K562 (cell line): Measurements from ENCODE around the gene HDLBP. TPM values are rescaled to one million over a fixed set of nuclear protein-coding genes. Genes with fewer than 3 reads are reported as not detected.

Experiments
- ATAC-seq: fragments of 200-7000 bp; cut with Tn5 transposase; 3 replicates; pipeline ENCODE4 v1.9.1; 2020; ENCODE audit warnings: moderate library complexity
- BruUV-seq: library from RNA; stranded (reverse); fragments of 400-500 nt; replicated peaks from 2 replicates; lab custom pipeline; 2021; lab: Mats Ljungman, UMichigan
- CTCF ChIA-PET: fragments of 300-600 bp; formaldehyde crosslinking; extraction: SDS; loops from one replicate; lab custom pipeline; 2021; ENCODE audit warnings: low intra/inter-chr PET ratio; lab: Yijun Ruan, JAX
- POLR2A ChIA-PET: fragments of 300-600, 350-650 bp; sonication (Branson Sonifier 250); formaldehyde crosslinking; extraction: SDS; loops from one replicate; lab custom pipeline; 2021; ENCODE audit warnings: antibody characterized with exemption, inconsistent platforms; lab: Yijun Ruan, JAX
- DNase-seq, 4 experiments: peaks; one replicate each; pipeline versions ENCODE4 v3.0.0 to v3.0.0-alpha.2; 2011 to 2018; ENCODE audit warnings: low spot score in 3 of 4, mixed read lengths in 3 of 4; ENCODE audit errors: extremely low read depth in 1 of 4
- FAIRE-seq: peaks from 2 replicates; lab custom pipeline; 2011; peaks lifted over from hg19 to GRCh38; lab: Jason Lieb, UNC
- H2AFZ ChIP-seq: 2 replicates; pipeline ENCODE4 v1.6.0; 2011; ENCODE audit warnings: low read depth, low read length, control low read depth, inconsistent platforms
- H3K27ac ChIP-seq: fragments of 200-600 bp; 3 replicates; pipeline ENCODE4 v1.8.0; 2011; ENCODE audit warnings: low read depth, mild to moderate bottlenecking, control low read depth, inconsistent platforms, low read length, moderate library complexity, mixed read lengths; ENCODE audit errors: extremely low read depth
- H3K27me3 ChIP-seq, 2 experiments: fragments of 300-600 bp in 1 of 2; 2 replicates in 1 of 2; 3 replicates in 1 of 2; pipeline versions ENCODE4 v1.6.0 to v1.8.0; 2011; ENCODE audit warnings: inconsistent platforms in 2 of 2, low read length in 2 of 2, mild to moderate bottlenecking in 1 of 2, mixed read lengths in 1 of 2, moderate library complexity in 1 of 2; ENCODE audit not compliant: control insufficient read depth in 2 of 2, insufficient read depth in 2 of 2
- H3K36me3 ChIP-seq: fragments of 300-600 bp; 3 replicates; pipeline ENCODE4 v1.8.0; 2011; ENCODE audit warnings: mild to moderate bottlenecking, low read length, inconsistent platforms; ENCODE audit not compliant: control insufficient read depth, insufficient read depth
- H3K4me1 ChIP-seq, 2 experiments: fragments of 200-600 bp in 1 of 2; replicated peaks in 1 of 2; 2 replicates in 1 of 2; 3 replicates in 1 of 2; pipeline versions ENCODE4 v1.5.1 to v1.8.0; 2011; ENCODE audit warnings: inconsistent platforms in 2 of 2, low read length in 2 of 2, mild to moderate bottlenecking in 1 of 2, mixed read lengths in 1 of 2, moderate library complexity in 1 of 2; ENCODE audit not compliant: control insufficient read depth in 2 of 2, insufficient read depth in 2 of 2
- H3K4me2 ChIP-seq: 2 replicates; pipeline ENCODE4 v1.6.1; 2011; ENCODE audit warnings: low read length, control low read depth, inconsistent platforms, mixed read lengths; ENCODE audit not compliant: insufficient read depth
- H3K4me3 ChIP-seq: fragments of 200-600 bp; sonication (generic), shearing (Covaris generic); 2 replicates; pipeline ENCODE4 v1.5.1; 2016; ENCODE audit warnings: control low read depth, inconsistent platforms
- H3K79me2 ChIP-seq: fragments of 200-600 bp; 3 replicates; pipeline ENCODE4 v1.8.0; 2011; ENCODE audit warnings: low read length, inconsistent platforms; ENCODE audit not compliant: control insufficient read depth, insufficient read depth
- H3K9ac ChIP-seq, 2 experiments: 2 replicates each; pipeline versions ENCODE4 v1.6.0 to v1.6.1; 2011; ENCODE audit warnings: low read depth in 2 of 2, low read length in 2 of 2, control low read depth in 1 of 2, inconsistent platforms in 1 of 2, mild to moderate bottlenecking in 1 of 2, mixed read lengths in 1 of 2; ENCODE audit not compliant: insufficient read depth in 1 of 2
- H3K9me1 ChIP-seq: one replicate; pipeline ENCODE4 v1.6.0; 2011; ENCODE audit warnings: inconsistent platforms, mild to moderate bottlenecking, low read length, moderate library complexity; ENCODE audit not compliant: control insufficient read depth, insufficient read depth
- H3K9me3 ChIP-seq: replicated peaks from 2 replicates; pipeline ENCODE4 v1.5.1; 2011; ENCODE audit warnings: low read depth, low read length, inconsistent platforms; ENCODE audit not compliant: control insufficient read depth, insufficient read depth
- H4K20me1 ChIP-seq: replicated peaks from 2 replicates; pipeline ENCODE4 v1.6.1; 2011; ENCODE audit warnings: low read length, inconsistent platforms, mixed read lengths; ENCODE audit not compliant: control insufficient read depth, insufficient read depth
- WGBS: fragments of 100-300 bp; shearing (Covaris generic); methylation state at CpG from one replicate; pipeline ENCODE4 v1.1.6; 2016; ENCODE audit warnings: low coverage, mixed read lengths; ENCODE audit not compliant: insufficient coverage; ENCODE audit errors: missing lambda C conversion rate; 5-methylcytosine and 5-hydroxymethylcytosine counted together
- in situ Hi-C: fragments of 300-500 bp; cut with MboI; formaldehyde crosslinking; loops from 4 replicates; pipeline ENCODE4 v1.15.0; 2018; ENCODE audit warnings: inconsistent platforms, mixed read lengths
- intact Hi-C: fragments of 100-400 bp; cut with micrococcal nuclease; formaldehyde crosslinking; loops from 2 replicates; pipeline ENCODE4 v1.14.2; 2022
- polyA plus RNA-seq, 8 experiments: library from polyadenylated mRNA; depleted of rRNA in 4 of 8; stranded (reverse) in 5 of 8; unstranded in 3 of 8; fragments of >200 nt; fragmentation: Nextera tagmentation in 2 of 8; fragmentation: Illumina TruSeq in 1 of 8; extraction: Ambion mirVana in 2 of 8; extraction: Trizol in 1 of 8; gene quantifications; 2 replicates each; pipeline versions ENCODE4 v1.2.1 to v1.2.3, GENCODE V29; 2011 to 2014; ENCODE audit warnings: inconsistent platforms in 1 of 8, missing spikeins in 1 of 8
- total RNA-seq, 7 experiments: library from RNA; depleted of rRNA in 6 of 7; stranded (reverse); fragments of >200 nt in 6 of 7; fragmentation: Illumina TruSeq in 2 of 7; extraction: Trizol in 2 of 7; gene quantifications; 2 replicates each; pipeline versions ENCODE4 v1.2.1 to v1.2.3, GENCODE V29; 2011 to 2021; ENCODE audit warnings: low replicate concordance in 1 of 7
- TF ChIP-seq, protein P1 (sequence below), 3 experiments: IDR thresholded peaks in 2 of 3; conservative IDR thresholded peaks in 1 of 3; 2 replicates each; pipeline ENCODE4 v1.5.1; 2011 to 2012; ENCODE audit warnings: low read length in 3 of 3, mild to moderate bottlenecking in 3 of 3, control low read depth in 2 of 3, improper control_type of control experiment in 1 of 3, inconsistent platforms in 1 of 3, low read depth in 1 of 3, mixed read lengths in 1 of 3, moderate library complexity in 1 of 3; ENCODE audit not compliant: insufficient read depth in 2 of 3
- TF ChIP-seq, protein P2 (sequence below): fragments of 450-650 bp; formaldehyde crosslinking; IDR thresholded peaks from 2 replicates; pipeline ENCODE4 v1.4.0; 2020; ENCODE audit warnings: mild to moderate bottlenecking, moderate library complexity

The HDLBP gene
- total and polyA plus RNA-seq, 9 of the 15 experiments (the other 6 are each of a cell fraction or from before 2014, with no cell fraction given) = 24.4 to 378 (median 146) TPM

DNA sequence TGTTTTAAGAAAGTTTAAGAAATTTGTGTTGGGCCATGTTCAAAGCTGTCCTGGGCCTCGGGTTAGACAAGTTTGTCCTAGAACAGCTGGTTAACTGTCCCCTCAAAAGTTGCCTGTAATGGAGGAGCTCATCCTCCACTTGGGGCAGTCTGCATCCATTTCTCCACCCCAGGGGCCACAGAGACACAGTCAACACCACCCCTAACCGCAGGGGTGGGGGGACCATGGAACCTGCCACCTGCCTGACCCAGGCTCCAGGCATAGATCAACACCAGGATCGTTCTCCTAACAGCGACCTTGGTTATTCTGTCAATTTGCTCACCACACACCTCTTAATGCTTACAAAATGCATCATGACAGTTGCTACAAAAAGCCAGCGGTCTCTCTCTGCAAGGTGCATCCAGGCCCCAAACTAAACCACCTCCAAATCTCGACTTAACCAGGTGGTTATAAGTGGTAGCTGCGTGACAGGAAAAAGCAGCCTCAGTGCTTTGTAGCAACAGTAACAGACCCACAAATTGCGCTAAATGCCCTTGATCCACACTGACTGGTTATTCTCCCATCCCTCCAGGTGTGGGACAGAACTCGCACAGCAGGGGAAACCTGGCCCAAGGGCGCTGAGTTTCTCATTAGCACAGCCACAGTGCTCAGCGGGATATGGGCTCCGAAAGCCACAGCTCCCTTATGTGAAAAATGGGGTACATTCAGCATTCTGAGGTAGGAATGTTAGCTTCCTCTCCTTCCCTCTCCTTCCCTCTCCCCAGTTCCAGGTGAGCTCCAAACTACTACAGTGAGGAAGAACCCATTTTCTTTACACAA lies 48.0 kb downstream of the HDLBP start:
- no peaks in the 10 kb centered on the region for H3K9me3 ChIP-seq
- TF ChIP-seq, protein P1, sequence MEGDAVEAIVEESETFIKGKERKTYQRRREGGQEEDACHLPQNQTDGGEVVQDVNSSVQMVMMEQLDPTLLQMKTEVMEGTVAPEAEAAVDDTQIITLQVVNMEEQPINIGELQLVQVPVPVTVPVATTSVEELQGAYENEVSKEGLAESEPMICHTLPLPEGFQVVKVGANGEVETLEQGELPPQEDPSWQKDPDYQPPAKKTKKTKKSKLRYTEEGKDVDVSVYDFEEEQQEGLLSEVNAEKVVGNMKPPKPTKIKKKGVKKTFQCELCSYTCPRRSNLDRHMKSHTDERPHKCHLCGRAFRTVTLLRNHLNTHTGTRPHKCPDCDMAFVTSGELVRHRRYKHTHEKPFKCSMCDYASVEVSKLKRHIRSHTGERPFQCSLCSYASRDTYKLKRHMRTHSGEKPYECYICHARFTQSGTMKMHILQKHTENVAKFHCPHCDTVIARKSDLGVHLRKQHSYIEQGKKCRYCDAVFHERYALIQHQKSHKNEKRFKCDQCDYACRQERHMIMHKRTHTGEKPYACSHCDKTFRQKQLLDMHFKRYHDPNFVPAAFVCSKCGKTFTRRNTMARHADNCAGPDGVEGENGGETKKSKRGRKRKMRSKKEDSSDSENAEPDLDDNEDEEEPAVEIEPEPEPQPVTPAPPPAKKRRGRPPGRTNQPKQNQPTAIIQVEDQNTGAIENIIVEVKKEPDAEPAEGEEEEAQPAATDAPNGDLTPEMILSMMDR (IDR thresholded peaks at IDR 0.05 in 2 of 3, conservative IDR thresholded peaks at IDR 0.05 in 1 of 3; ENCODE audit: insufficient read depth in 2 of 3, low read depth in 1 of 3, low read length in 3 of 3) = 0 out of 6 replicates have a peak, but pooled peaks of 1 of the 3 experiments have one; percentile 19
- TF ChIP-seq, protein P2, sequence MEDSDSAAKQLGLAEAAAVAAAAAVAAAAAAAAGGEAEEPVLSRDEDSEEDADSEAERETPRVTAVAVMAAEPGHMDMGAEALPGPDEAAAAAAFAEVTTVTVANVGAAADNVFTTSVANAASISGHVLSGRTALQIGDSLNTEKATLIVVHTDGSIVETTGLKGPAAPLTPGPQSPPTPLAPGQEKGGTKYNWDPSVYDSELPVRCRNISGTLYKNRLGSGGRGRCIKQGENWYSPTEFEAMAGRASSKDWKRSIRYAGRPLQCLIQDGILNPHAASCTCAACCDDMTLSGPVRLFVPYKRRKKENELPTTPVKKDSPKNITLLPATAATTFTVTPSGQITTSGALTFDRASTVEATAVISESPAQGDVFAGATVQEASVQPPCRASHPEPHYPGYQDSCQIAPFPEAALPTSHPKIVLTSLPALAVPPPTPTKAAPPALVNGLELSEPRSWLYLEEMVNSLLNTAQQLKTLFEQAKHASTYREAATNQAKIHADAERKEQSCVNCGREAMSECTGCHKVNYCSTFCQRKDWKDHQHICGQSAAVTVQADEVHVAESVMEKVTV (CRISPR knock-in tag) = no peak
- TF ChIP-seq, all 486 proteins: peak for 1
- no TSS peak for BruUV-seq
- no peak overlapping the region for H3K9ac ChIP-seq
- H3K4me1 ChIP-seq = peaks cover 0 to 10% of the 10 kb centered on the region in 2 experiments; a peak in 4 of 5 replicates
- 81% methylated on average over 10 of the region's 12 CpGs for WGBS
- in situ Hi-C loops (no loop called here), intact Hi-C loops (no loop called here)
- FAIRE-seq (no peak), ATAC-seq (peak; percentile 48; the same call in 1 of the 3 replicates), DNase-seq (no peak)
- H4K20me1 ChIP-seq = peaks cover 22% of the 10 kb centered on the region
- H2AFZ ChIP-seq = no peak overlapping the region
- no peak overlapping the region for H3K4me2 ChIP-seq
- ChIA-PET POLR2A (interaction anchor here (0.7 to 1.5 kb wide), 4 partner anchors 14 to 79 kb away, joined by 3 to 4 read pairs (median 4); no protein-coding TSS in a partner anchor), CTCF (no interaction called here)
- no peak overlapping the region for H3K27ac ChIP-seq
- H3K36me3 ChIP-seq = peaks cover 63% of the 10 kb centered on the region; the same call in 2 of the 3 replicates
- no peaks in the 10 kb centered on the region for H3K9me1 ChIP-seq
- H3K27me3 ChIP-seq = no peaks in the 10 kb centered on the region
- peaks cover 55% of the 10 kb centered on the region for H3K79me2 ChIP-seq
- no peak overlapping the region for H3K4me3 ChIP-seq
